GM04504 (cell line): ENCODE measurements around the gene PIGX.
"Not testable (repeated sequence)": the region's sequence is repeated elsewhere in the genome, so short reads cannot be mapped to it uniquely, and the experiment has no call there.

ENCODE experiments used
- DNase-seq: peaks from one replicate; pipeline ENCODE4 v3.0.0-alpha.2; 2012; ENCODE audit warnings: low read depth

The PIGX gene

GRCh38 chr3:196706327-196706726, 5.8 kb upstream of the PIGX start:
- DNase-seq: no peak

- DNase-seq: no peak
Measured at GRCh38 chr3:196706731-196707130, 5.4 kb upstream of the PIGX start.

- DNase-seq: no peak
Measured at GRCh38 chr3:196707566-196707965, 4.6 kb upstream of the PIGX start.

GRCh38 chr3:196708467-196708866, 3.7 kb upstream of the PIGX start:
- no peak for DNase-seq

- peak; percentile 46 for DNase-seq
Measured at GRCh38 chr3:196712514-196713413, 587 bp downstream of the PIGX start.

GRCh38 chr3:196717162-196717561, 5.0 kb downstream of the PIGX start:
- not testable (repeated sequence) for DNase-seq

- DNase-seq: no peak
Measured at GRCh38 chr3:196721097-196721496, 8.9 kb downstream of the PIGX start.

GRCh38 chr3:196726788-196727675, 14.9 kb downstream of the PIGX start:
- no peak for DNase-seq

- no peak for DNase-seq
Measured at GRCh38 chr3:196735751-196736150, 23.6 kb downstream of the PIGX start.

GRCh38 chr3:196736670-196737374, 24.6 kb downstream of the PIGX start:
- no peak for DNase-seq

- DNase-seq: no peak
Measured at GRCh38 chr3:196737655-196738054, 25.5 kb downstream of the PIGX start.

GRCh38 chr3:196739671-196740480, 27.7 kb downstream of the PIGX start, which contains the start of gene PAK2:
Gene PAK2 (plus strand): TSS chr3:196739857. CDS start chr3:196782647, 42,790 bp downstream.
- DNase-seq: peak; percentile 71

GRCh38 chr3:196740481-196741248, 28.5 kb downstream of the PIGX start:
- DNase-seq: peak; percentile 19

GRCh38 chr3:196741249-196741889, 29.2 kb downstream of the PIGX start:
- no peak for DNase-seq

GRCh38 chr3:196743569-196743968, 31.4 kb downstream of the PIGX start:
- DNase-seq: not testable (repeated sequence)

- no peak for DNase-seq
Measured at GRCh38 chr3:196749125-196749524, 36.9 kb downstream of the PIGX start.

GRCh38 chr3:196753201-196753600, 41.0 kb downstream of the PIGX start:
- DNase-seq: no peak

- DNase-seq: no peak
Measured at GRCh38 chr3:196754091-196754981, 42.2 kb downstream of the PIGX start.

GRCh38 chr3:196756732-196757131, 44.6 kb downstream of the PIGX start:
- no peak for DNase-seq
